ENCODE results near the gene TTLL3. TPM values are rescaled to one million over a fixed set of nuclear protein-coding genes. Genes with fewer than 3 reads are reported as not detected.
"Not testable (repeated sequence)": the region's sequence is repeated elsewhere in the genome, so short reads cannot be mapped to it uniquely, and the experiment has no call there.

Gene TTLL3, protein sequence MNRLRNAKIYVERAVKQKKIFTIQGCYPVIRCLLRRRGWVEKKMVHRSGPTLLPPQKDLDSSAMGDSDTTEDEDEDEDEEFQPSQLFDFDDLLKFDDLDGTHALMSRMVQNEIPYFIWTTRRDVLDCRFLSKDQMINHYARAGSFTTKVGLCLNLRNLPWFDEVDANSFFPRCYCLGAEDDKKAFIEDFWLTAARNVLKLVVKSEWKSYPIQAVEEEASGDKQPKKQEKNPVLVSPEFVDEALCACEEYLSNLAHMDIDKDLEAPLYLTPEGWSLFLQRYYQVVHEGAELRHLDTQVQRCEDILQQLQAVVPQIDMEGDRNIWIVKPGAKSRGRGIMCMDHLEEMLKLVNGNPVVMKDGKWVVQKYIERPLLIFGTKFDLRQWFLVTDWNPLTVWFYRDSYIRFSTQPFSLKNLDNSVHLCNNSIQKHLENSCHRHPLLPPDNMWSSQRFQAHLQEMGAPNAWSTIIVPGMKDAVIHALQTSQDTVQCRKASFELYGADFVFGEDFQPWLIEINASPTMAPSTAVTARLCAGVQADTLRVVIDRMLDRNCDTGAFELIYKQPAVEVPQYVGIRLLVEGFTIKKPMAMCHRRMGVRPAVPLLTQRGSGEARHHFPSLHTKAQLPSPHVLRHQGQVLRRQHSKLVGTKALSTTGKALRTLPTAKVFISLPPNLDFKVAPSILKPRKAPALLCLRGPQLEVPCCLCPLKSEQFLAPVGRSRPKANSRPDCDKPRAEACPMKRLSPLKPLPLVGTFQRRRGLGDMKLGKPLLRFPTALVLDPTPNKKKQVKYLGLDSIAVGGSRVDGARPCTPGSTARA
- total RNA-seq: 11.9 and 39.2 TPM in 2 replicates

DNA sequence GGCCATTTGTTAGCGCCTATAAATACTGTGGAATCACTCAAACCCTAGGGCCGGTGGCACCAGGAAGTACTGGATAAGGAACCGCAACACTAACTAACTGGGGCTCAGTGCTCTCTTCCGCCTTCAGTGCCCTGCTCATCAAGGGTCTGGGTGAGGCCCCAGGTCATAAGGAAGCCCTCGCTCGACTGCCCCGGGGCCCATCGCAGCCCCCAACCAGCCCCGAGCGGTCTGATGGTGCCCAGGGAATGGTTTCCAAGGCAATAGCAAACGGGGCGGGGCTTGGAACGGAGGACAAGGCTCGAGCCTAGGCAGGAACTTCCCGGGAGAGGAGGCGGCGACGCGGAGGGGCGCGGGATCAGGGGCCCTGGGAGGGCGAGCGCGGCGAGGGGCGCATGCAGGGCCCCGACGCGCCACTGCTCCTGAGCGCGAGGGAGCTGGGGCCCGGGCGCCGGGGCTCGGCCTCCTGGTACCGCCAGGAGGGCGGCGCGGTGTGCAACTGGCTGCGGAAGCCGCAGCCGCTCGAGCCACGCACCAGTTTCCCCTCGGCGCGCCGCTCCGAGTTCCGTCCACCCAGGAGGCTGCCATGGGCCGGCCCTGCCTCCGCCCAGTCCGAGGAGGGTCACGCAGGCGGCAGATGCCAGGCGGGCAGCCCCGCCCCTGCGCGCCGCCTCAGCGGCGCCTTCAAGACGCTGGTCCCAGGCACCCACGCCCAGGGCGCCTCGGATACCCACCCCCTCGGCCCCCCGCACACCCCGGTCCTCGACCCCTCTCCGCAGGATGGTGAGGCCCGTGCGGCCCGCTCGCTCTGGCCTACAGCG lies at the start of gene TTLL3:
TTLL3 (plus strand) TSS at position 648 of the 818 bp plus-strand sequence. CDS start 400 bp downstream, outside the sequence.
- DNase-seq (ENCODE audit: extremely low read depth, low read depth, low spot score): no peak

DNA sequence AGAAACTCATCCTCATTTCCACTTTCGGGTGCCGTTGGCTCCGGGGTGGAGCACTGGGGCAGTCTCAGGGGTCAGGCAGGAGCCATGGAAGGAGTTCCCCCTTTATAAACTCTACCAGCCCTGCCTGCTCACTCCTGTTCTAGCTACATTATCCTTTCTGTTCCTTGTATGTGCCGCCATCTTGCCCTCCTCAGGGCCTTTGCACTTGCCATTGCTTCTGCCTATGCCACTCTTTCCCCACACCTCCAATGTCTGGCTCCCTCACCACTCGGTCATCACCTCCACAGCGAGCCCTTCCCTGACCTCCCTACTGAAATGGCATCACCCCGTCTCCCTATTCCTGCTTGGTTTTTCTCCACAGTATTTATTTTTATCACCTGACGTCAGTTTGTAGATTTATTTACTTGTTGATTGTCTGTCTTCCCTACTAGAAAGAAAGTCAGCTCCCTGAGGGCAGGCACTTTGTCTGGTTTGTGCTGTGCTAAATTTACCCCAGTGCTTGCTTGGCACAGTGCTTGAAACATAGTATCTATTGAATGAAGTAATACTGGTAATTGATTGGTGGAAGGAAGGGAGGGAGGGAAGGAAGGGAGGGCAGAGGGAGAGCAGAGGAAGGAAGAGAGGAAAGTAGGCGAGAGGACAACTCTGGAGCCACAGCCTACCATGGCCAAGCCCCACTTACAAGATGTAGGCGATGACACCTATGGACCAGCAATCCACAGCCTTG lies 49.1 kb upstream of the TTLL3 start:
- no peak for DNase-seq (ENCODE audit: extremely low read depth, low read depth, low spot score)

DNA sequence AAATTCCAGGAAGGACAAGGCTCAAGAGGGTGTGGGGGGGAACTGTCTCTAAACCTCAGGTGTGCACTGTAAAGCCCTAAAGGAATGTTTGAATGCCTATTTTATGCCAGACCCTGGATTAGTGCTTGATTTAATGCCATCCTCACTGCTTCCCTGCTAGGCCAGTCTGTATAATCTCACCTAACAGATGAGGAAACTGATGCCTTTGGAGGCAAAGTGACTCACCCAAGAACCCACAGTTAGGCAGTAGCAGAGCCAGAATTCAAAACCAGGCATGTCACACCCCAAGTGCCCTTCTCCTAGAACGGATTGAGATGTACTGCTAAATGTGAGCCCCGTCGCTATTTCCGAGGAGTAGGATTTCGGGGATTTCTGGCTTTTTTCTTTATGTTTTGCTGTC lies 48.1 kb upstream of the TTLL3 start:
- no peak for DNase-seq (ENCODE audit: extremely low read depth, low read depth, low spot score)

DNA sequence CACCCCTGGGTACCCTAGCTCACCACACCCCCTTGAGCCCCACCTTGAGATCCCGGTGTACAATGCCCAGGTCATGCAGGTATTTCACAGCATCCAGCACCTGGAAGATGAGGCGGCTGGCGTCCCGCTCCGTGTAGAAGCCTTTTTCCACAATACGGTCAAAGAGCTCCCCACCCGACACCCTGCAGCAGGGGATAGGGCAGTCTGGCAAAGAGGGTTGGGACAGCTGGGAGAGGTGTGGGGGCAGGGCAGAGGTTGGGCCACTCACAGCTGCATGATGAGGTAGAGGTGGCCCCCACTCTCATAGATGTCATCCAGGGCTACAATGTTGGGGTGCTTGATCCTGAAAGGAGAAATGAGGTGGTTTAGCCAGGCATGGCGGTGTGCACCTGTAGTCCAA lies 47.2 kb upstream of the TTLL3 start:
- DNase-seq (ENCODE audit: extremely low read depth, low read depth, low spot score): no peak

DNA sequence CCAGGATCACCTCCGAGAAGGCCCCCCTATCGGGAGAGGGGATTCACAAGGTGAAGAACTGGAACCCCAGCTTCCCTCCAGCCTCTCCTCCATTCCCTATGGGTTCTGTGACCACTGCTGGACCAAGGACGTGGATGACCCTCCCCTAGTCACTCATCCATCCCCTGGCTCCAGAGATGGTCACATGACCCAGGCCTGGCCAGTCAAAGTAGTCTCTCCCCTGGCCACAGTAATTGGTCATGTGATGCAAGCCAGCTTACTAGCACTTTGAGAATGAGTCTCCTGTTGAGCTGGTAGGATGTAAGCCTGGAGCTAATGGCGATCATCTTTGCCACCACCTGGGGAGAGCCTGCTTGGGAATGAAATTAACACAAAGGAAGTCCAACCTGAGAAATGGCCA lies 44.2 kb upstream of the TTLL3 start:
- DNase-seq (ENCODE audit: extremely low read depth, low read depth, low spot score): no peak

DNA sequence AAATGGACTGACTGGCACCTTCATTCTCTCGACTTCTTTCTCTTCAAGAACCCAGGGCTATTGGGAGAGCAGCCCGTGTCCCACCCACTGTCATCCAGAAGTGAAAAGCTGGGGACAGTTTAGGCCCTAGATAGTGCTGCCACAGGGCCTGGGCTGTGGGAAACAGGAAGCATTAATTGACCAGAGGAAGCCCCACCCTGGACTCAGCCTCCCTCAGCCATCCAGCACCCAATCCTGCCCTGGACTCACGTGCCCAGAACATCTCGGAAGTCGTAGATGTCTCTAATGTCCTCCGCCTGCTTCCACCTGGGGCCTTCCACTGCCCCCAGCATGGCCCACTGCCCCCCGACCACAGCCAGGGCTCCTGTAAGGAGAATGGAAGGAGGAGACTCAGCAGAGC lies 42.6 kb upstream of the TTLL3 start:
- DNase-seq (ENCODE audit: extremely low read depth, low read depth, low spot score): no peak

DNA sequence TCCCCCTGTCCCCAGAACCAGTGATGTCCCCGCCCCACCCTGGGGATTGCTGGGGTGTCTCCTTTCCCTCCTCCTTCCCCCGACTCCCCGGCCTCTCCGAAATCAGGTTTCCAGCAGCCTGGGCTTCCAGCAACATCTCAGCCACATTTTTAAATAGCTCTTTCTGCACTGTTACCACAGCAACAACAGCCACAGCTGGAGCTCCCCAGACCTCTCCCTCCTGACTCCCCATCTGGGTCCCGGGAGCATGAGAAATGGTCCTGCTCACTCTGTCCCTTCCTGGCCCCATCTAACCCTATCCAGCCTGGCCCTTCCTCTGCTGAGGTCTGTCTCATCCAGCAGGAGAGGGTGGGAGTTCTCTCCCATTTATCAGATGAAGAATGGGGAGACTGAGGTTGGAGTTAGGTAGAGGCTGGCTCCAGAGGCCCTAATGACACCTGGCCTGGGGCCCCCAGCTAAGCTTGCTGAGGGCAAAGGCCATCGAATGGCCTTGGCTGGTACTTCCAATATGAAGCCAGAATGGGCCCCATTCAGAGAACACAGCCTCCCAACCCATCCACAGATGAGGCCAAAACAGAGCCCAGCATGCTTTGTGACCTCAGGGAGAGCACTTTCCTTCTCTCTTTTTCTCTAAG lies 41.8 kb upstream of the TTLL3 start:
- no peak for DNase-seq (ENCODE audit: extremely low read depth, low read depth, low spot score)

DNA sequence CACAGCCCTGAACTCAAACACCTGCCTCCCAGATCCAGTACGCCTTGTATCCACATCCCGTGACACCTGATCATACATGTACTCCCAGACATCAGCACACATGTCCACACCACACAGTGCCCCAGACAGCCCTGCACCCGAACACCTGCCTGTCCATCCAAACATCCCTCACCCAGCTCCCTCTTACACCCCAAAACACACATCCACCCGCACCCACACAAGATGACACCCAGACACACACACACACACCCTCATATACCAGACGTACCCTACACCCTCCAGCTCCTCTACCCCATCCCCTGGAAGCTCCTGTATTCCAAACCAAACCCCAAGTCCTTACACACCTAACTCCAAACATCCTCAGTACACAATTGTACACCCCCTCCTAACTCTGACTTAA lies 41.0 kb upstream of the TTLL3 start:
- DNase-seq (ENCODE audit: extremely low read depth, low read depth, low spot score): no peak

DNA sequence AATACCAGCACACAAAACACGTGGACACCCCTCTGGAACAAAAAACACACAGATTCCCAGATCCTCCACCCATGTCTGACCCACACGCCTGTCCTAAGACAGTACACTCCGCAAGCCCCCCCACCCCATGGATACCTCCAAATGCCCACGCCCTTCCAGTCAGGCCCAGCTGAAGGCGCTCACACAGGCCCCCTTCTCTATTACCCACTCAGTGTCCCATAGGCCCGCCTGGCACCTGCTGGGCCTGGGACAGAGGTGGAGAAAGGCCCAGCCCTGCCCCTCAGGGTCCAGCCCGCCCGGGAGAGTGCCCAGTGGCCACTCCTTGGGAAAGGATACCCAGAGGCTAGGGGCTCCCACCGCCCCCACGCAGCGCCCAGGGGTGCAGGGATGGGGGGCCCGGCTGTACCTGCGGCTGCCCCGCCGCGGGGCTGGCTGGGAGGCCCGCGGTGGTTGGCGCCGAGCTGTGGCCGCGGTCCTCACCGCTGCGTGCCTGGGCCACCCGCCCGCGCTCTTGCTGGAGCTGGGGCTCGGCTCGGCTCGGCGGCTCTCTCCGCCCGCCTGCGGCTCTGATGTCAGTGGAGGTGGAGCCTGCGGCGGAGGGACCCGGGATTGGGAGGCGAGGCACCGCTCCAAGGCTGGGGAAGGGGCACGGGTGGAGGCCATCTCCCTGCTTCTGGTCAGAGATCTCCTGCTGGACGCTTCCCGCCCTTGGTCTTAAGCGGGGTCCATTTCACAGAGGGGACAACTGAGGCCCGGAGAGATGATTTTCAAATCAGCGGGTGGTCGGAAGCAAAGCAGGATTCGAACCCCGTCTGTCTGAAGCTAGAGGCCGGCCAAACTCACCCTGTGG lies 40.4 kb upstream of the TTLL3 start, which contains the start of gene CAMK1:
CAMK1 (minus strand) TSS at position 522 of the 850 bp plus-strand sequence. CDS start 2,198 bp downstream, outside the sequence.
- no peak for DNase-seq (ENCODE audit: extremely low read depth, low read depth, low spot score)

DNA sequence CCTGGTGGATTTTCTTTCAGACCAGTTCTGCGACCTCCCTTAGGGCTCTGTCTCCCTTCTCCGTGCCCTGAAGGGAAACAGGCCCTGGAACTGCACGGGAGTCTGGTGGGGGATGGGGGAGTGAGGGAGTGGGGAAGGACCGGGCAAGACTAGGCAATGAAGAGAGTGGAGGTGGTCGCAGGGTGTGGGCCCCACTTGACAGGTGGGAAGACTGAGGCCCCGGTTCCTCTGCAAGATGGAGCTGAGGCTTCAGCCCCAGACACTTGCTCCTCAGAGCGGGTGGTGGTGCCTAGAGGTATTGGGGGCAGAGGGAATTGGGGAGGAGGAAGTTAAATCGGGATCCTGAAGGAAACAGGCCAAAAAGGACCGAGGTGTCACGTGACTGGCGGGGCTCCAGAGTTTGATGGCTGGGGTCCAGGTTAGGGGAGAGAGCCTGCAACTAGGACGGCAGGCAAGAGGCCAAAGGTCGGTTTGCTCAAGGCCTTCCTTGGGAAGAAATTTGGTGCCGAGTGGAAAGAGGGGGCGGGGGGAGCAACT lies 39.7 kb upstream of the TTLL3 start:
- DNase-seq (ENCODE audit: extremely low read depth, low read depth, low spot score): no peak

DNA sequence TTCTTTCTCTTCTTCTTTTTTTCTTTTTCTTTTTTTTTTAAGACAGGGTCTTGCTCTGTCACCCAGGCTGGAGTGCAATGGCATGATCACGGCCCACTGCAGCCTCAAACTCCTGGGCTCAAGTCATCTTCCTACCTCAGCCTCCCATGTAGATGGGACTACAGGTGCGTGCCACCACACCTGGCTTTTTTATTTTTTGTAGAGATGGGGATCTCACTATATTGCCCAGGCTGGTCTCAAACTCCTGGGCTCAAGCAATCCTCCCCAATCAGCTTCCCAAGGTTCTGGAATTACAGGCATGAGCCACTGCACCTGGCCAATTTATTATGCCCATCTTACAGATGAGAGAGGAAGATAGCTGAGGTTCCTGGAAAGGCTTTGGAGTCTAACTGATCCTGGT lies 39.1 kb upstream of the TTLL3 start:
- DNase-seq (ENCODE audit: extremely low read depth, low read depth, low spot score): not testable (repeated sequence)

DNA sequence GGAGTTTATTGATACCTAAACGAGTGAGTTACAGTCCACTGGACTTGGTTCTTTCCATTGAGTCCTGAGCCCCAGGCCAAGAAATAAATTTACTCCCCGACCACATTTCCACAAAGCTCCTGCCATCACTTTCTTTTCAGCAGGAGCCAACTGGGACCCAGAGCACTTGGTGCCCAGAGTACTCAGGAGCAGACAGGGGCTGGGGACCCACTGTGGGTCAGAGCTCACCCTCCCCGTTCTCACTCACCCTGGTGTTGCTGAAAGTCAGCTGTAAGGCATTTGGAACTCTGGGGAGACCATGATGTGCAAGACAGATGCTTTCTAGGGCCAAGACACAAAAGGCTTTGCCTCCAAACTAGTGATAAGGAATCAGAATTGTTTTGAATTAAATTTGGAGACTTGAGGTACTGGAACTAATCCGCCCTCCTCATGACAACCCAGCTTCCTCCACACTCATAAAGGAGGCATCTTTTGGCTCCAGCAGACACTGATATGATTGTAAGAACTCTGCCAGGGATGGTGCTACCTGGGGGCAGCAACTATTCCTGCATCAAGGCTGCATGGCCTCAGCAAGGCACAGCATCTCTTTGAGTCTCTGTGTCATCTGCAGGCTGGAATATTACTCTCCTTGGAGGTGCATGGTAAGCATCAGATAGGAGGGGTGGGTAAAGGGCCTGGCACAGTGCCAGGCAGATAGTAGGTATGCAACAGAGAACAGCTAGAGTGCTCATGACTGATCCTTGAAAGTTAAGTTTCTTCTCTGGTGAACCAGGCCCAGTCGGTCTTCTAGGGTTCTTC lies 33.0 kb upstream of the TTLL3 start:
- DNase-seq (ENCODE audit: extremely low read depth, low read depth, low spot score): no peak

DNA sequence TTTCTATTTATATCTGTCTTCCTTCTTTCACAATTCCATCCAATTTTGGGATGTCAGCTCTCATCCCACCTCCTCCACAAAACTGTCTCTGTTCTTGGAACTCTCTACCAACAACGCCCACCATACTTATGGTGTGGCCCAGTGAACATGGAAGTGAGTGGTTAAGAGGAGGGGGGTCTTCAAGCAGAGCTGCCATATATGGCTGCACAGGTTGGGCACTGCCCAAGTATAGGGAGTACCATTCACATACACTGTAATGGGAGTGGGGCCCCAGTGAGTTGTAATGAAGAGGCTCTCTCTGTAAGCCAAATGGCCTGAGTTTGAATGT lies 32.4 kb upstream of the TTLL3 start:
- no peak for DNase-seq (ENCODE audit: extremely low read depth, low read depth, low spot score)

DNA sequence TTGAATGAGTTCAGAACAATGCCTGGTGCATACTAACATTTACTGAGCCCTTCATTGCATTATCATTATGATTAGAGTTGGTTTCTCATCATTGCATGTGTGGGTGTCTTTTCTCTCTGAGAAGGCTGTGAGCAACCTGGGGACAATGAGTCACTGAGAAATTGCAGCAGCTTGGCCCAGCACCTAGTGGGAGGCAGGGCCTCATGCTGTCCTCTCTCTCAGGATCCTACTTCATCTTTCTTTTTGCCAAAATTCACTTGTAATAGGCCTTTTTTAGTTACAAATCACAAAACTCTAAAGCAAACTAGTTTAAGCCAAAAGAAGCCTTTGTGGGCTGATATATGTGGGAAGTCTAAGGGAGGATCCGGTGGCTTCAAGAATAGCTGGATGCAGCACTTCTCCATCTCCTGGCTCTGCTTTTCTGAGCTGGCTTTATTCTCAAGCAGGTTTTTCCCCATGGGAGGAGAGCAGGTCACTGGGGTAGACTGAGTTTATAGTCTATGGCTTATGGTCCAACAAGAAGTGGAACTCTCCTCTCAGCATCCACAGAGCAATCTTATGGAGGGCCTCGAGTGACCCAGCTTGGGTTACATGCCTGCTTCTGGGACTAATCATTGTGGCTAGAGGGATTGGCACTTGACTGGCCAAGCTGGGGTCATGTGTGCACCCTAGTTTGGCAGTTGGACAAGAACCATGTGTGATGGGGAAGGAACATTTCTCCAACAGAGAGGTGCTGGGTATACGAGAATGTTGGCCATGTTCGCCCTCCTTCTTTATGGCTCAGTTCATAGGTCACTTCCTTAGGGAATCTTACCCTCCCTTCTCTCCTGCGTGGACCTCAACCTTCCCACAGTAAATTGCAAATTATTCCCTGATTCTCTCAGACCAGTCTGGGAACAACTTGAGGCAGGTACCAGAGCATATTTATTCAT lies 31.7 kb upstream of the TTLL3 start:
- no peak for DNase-seq (ENCODE audit: extremely low read depth, low read depth, low spot score)

DNA sequence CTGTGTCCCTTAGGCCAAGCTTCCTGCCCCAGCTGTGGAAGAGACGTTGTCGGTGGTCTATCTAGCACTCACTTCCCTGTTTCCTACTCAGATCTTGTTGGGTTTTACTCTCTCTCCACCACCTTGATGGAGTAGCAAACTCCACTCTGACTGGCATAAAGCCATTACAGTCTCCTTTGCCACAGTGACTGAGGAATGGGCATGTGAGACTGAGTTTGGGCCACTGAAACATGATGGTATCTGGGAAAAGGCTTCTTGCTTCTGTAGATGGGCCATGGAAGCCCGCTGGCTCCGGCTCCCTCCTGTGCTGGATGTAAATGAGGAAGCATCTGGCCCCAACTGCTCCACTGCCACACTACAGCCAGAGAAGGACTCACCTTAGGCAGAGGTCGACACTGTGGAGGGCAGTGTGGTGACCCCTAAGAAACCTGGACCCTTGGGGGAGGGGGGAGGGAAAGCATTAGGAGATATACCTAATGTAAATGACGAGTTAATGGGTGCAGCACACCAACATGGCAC lies 30.9 kb upstream of the TTLL3 start:
- no peak for DNase-seq (ENCODE audit: extremely low read depth, low read depth, low spot score)

DNA sequence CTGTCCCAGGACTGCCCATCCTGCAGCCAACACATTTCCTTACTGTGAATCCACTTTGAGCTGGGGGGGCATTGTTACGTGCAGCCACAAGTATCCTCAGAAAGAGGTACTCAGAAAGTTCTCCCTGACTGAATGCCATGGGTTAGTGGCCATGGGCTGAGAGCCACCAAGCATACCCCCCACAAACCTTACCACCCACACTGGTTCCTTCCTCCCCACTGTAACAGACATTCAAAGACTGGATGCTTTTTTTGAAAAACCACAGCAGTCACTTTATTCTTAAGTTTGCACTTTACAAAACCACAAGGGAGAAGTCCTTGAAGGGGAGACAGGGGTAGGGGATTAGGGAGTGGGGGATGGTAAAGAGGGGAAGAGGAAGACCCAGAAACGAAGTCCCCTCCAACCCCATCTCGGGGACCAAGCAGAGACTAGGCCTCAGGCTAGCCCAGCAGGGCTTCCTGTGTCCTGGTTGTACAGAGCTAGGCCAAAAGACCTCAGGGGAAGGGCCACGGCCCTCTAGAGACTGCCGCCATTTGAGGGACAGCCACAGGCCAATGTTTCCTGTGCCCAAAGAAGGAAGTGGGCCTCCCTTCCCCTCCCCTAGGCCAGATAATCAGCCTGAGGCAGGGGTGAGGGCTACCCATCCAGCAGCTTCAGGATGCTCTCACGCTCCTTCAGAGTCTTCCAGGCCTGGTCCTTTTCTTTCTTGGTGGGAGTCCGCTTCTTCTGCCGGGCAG lies 30.2 kb upstream of the TTLL3 start:
- DNase-seq (ENCODE audit: extremely low read depth, low read depth, low spot score): no peak
